DMS79 (cell line): ENCODE measurements around the gene SAMD9L.
"Not testable (repeated sequence)": the region's sequence is repeated elsewhere in the genome, so short reads cannot be mapped to it uniquely, and the experiment has no call there.

Source experiments
- DNase-seq: peaks from one replicate; lab custom pipeline; 2025; lab: John Stamatoyannopoulos, UW

SAMD9L gene

DNA sequence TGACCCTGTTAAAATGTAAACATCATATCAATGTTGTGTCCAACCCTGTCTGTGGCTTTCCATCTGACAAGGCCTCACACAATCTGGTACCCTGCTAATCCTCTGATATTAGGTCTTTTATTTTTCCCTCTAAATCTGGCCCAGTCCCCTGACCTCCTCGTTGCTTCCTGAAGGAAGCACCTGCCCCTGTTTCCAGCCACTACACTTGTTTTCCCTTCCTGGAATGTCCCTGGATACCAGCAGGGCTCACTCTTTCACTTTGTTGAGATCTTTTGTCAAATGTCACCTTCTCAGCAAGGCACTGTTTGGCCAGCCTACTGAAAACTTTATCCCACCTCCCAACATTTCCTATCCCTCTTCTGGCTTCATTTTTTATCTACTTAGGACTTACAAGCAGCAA is 2.1 kb downstream of the SAMD9L start:
- no peak for DNase-seq

DNA sequence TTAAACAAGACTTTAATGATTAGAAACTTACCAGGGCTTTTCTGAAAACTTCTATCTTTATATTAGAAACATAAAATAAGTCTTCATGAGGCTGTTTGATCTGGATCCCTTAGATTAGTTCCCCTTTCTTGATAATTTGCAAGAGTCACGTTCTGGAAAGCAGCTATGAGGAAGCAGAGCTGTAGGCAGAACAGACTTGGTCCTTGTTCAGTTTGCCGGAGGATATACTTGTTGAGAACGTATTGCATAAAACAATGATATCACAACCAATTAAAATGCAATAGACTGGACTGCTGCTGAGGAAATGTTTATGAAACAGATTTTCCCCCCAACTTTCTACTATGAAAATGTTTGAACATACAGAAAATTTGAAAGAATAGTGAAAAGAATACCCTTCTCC is 2.8 kb downstream of the SAMD9L start:
- no peak for DNase-seq

DNA sequence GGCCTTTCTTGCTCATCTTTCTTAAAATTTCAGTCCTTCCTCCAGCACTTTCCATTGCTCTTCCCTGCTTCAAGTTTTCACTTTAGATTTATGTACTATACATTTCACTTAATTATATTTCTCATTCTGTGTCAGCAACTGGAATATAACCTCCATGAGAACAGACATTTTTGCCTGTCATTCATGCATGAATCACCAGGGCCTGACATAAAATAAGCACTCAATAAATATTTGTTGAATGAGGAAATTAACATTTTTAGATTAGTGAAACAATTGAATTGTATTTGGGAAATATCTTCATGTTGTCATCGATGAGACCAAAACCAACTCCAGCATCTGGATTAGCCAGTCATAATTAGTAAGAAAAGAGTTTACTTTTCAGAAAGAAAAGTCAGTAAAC is 6.1 kb downstream of the SAMD9L start:
- DNase-seq, result no peak

DNA sequence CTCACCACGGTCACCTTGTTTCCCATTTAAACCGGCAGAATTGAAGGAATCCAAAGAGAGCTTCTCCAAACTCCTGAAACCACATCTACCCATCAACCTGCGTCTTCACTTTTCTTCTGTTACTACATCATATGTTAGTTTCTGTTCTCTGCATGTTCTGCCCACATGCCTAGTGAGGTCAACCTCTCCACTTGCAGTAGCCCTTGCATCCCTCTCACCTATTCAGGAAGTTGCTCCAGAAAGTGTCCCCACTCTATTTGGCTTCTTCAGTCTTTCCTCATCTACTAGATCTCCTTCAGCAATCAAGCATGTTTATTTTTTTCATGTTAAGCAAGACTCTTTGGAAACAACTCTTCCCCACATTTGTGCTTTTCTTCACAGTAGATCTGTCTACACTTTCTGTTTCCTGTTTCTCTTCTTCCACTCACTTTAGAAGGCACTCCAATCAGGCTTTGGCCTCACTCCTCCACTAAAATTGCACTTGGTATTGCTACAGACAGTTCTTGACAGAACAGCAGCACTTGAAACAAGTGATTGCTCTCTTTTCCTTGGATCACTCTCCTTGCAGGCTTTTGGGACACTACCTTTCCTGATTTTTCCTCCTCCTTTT is 7.5 kb downstream of the SAMD9L start:
- no peak for DNase-seq

DNA sequence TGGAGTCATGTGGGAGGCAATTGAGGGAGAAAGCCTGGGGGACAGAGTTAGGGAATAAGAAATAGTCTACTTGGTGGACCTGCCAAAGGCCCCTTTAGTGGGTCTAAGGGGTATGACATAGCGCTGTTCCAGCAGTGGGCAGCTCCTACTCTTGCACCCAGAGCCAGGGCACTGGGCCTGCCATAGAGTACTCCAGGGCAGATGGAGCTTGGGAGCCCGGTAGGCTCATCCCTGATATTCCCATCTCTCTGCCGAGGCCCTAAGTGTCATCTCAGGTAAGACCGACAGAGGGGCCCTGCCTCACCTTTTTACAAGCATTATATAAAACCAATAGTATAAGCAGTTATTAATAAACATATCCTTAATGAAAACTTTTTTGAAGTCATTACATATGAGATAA is 9.6 kb downstream of the SAMD9L start:
- no peak for DNase-seq

DNA sequence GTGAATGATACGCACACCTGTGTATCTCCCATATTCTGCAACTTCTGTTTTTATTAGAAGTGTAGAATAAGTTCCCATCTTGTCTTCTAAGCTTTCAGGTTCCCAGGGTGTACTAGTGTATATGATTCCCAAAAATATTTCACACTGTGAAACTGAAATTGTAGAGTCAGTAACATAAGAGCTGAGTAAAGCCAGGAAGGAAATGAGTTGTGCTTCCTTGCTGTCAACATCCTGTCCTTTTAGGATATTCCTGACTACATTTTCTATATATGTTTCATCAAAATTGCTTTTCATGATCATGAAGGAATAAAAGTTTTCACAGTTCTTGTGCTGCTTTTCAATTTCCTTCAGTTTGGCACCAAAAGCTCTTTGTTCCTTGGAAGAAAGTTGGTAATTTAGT is 15.2 kb downstream of the SAMD9L start:
- no peak for DNase-seq

DNA sequence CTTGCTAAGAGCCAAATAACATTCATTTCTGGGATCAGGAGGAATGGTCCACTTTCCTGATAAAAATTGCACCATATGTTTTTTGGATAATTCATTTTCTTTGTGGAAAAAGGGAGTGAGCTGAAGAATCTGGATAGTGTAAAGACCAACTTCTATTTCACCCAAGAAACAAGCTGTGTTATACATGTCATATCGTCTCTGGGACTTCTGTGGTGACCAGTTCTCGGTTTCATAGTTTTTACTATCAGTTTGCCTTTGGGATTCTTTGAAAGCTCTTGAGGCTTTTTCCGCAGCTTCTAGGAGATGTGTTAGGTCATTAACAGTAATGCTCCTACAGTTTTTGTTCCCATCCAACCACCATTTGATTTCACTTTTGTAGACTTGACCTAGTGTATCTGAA is 16.0 kb downstream of the SAMD9L start:
- no peak for DNase-seq

DNA sequence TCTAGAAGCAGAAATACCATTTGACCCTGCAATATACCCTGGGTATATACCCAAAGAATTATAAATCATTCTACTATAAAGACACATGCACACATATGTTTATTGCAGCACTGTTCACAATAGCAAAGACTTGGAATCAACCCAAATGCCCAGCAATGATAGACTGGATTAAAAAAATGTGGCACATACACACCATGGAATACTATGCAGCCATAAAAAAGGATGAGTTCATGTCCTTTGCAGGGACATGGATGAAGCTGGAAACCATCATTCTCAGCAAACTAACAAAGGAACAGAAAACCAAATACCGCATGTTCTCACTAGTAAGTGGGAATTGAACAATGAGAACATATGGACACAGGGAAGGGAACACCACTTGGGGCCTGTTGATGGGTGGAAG is 21.2 kb downstream of the SAMD9L start:
- not testable (repeated sequence) for DNase-seq

DNA sequence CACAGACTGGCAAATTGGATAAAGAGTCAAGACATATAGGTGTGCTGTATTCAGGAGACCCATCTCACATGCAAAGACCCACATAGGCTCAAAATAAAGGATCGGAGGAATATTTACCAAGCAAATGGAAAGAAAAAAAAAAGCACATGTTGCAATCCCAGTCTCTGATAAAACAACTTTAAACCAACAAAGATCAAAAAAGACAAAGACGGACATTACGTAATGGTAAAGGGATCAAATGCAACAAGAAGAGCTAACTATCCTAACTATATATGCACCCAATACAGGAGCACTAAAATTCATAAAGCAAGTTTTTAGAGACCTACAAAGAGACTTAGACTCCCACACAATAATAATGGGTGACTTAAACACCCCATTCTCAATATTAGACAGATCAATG is 24.7 kb downstream of the SAMD9L start:
- DNase-seq, result not testable (repeated sequence)

DNA sequence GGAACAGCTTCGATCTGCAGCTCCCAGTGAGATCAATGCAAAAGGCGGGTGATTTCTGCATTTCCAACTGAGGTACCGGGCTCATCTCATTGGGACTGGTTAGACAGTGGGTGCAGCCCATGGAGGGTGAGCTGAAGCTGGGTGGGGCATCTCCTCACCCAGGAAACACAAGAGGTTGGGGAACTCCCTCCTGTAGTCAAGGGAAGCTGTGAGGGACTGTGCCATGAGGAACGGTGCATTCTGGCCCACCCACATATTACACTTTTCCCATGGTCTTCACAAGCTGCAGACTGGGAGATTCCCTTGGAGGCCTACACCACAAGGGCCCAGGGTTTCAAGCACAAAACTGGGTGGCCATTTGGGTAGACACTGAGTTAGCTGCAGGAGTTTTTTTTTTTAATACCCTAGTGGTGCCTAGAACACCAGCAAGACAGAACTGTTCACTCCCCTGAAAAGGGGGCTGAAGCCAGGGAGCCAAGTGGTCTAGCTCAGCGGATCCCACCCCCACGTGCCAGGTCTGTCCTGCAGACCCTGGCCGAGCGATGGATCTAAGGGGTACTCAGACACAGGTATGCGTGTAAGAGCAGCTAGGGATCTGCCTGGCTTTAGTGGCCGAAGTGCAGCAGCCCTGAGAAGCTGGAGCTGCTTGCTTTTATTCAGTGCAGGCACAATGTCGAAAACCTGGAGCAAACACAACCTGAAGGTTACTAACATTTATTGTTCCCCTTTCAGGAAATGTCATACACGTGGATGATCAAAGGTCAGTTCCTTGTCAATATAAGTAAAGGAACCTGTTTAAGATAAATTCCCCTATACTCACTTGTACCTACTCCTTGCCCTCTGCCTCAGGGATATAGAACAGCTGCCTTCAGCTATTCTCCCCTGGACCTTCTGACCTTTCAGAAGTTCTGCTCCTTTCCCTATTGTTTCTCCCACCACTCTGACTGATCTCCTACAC is 27.3 kb downstream of the SAMD9L start:
- no peak for DNase-seq

DNA sequence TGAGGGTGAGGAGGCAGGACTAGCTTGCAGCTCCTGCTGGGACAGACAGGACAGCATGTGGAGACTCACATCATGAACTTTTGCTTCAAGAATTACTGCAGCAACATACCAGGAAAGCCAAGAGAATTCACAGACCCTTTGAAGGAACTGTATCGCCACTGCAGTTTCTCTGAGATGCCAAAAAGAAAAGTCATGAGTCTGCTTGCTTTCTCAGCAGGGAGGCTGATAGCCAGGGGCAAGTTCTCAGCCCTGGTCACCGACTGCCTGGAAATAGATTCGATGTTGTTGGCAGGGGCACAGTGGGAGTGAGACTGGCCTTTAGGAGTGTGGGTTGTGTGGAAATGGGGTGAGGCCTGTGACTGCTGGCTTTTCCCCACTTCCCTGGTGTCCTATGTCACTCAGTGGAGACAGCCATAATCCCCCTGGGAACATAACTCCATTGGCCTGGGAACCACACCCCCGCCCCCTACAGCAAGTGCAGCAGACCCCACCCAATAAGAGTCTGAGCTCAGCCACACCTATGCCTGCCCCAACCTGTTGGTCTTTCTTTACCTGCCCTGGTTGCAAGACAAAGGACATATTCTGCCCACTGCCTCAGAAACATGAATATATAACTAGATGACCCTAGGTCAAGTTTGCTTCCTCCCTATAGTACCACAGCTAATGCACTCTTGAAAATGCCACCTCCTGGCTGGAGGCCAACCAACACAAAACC is 28.8 kb downstream of the SAMD9L start:
- no peak for DNase-seq

DNA sequence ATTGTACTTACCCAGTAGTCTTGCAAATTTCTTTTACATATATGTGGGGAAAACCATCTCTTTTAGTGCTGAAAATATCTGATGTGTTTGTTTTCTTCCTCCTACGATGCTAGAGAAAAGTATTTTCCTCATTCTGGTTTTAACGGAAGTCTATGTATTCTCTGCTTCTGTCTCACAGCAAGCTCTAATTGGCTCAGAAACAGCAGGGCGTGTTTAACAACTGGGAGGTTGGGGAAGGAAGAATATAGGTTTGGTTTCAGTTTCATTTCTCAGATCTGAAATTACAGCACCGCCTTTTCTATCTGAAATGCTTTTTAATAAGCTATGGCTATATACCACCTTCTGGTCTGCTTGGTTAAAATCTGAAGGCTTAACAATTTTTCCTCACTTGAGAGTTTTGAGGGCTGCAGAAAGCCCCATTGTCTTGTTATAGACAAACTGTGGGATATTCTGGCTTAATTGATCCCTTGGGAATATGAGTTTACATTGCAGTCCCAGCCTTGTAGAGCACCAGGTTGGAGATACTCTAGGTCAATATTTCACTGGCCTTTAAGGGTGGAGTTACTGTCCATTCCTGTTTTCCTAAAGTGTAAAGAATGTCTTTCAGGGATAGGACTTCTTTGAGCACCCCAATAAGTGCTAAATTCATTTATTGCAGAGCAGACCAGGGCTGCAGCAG is 30.2 kb downstream of the SAMD9L start, which contains the start of gene SAMD9:
TSS of gene SAMD9 (minus strand) at position 128 of the 679 bp plus-strand sequence. CDS start 11,882 bp downstream, outside the sequence.
- DNase-seq, result peak; percentile 23

DNA sequence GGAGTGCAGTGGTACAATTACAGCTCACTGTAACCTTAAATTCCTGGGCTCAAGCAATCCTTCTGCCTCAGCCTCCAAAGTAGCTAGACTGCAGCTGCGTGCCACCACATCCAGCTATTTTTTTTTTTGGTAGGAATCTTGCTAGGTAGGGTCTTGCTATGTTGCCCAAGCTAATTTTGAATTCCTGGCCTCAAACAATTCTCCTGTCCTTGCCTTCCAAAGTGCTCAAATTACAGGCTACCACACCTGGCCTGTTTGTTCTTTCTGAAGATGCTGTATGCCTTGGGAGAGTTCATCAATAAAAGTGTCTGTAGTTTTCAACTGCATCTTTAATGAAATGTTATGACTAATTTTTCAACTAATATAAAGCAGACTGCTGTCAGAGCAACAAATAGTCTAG is 30.9 kb downstream of the SAMD9L start:
- DNase-seq, result no peak

DNA sequence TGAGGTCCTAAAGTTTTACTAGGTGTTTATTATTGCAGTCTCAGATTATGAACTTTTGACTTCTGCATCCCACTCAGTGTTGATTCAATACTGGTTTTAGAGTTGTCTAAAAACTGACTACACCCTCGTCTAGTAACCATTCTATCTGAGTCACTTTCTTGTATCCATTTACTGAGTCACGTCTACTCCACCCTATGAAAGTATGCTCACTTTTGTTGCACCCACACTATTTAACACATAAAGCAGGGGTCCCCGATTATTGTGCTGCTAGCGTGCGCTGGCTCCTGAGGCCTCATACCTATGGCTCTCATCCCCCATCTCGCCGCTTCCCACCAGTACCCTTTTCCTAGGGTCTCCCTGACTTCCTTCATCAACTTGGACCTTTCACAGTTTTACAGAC is 32.4 kb downstream of the SAMD9L start:
- no peak for DNase-seq

DNA sequence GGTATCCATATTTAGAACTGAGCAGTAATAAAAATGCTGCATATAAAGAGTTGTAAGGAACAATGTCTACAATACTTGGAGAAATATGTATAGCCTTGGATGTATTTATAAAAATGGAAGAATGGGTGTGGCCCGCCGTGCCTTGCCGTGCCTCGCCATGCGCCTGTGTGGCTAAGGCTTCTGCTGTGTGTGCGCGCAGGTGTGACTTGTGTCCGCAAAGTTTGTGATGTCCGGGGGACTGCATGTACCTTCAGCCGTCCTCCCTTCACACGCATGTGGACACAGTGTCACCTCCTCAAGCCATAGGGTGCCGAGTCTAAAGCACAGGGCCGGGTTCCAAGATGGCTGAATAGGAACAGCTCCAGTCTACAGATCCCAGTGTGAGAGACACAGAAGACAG is 40.2 kb downstream of the SAMD9L start:
- no peak for DNase-seq

DNA sequence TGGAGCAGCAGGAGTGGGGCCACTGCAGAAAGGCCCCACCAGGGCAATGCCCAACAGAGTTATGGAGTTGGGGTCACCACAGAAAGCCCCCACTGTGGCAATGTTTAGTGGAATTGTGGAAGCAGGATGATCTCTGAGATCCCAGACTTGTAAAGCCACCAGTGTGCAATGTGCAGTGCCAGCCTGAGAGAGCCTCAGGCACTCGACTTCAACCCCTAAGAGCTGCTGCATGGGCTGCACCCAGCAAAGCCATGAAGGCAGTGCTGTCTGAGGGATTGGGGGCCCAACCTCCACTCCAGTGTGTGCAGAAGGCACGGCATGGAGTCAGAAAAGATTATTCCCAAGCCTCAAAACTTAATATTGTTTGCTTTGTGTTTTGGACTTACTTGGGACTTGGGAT is 50.8 kb downstream of the SAMD9L start:
- DNase-seq, result no peak

DNA sequence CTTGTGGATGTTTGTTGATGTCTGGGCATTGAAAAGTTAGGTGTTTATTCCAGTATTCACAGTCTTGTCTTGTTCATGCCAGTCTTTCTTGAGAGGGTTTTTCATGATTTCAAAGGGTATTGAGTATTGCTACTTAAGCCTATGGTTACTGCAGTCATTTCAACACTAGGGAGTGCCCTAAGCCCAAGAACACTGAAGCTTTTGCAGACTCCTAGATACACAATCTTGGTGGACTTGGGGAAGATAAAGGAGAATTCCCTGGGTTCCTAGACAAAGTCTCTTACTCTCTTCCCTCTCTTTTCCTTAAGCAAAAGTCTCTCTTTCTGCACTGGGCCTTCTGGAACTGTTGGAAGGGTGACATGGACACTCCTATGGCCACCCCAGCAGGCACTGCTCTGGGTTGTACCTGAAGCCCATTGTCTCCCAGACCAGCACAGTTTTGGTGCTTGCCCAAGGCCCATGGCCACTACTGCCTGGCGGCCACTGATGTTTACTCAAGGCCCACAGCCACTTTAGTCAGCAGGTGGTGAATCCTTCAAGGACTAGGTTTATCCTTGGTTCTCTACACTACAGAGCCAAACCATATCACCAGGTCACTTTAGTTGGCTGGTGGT is 55.3 kb downstream of the SAMD9L start:
- DNase-seq, result no peak
